GM19452 (cell line): ENCODE data around the gene RCAN2.

ENCODE experiments used
- ATAC-seq: cut with Tn5 transposase; IDR thresholded peaks from one replicate; pipeline ENCODE4 v1.9.1; 2021; ENCODE audit not compliant: unreplicated experiment

RCAN2 gene

DNA sequence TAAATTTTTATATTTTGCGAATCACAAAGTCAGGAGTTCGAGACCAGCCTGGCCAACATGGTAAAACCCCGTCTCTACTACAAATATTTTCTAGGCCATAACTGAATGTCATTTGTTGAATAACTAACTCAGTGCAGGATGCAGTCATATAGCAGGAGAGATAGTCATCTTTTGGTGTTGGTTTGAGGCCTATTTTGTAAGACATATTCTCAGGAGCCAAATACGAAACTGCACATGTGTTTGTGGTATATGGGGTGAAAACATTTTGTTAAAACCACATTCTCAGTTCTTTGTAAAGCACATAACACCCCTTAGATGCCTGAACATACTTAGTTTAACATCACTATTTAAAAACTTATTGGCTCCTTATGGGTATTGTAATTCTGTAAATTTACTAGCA, 315.8 kb downstream of the RCAN2 start:
- peak; percentile 79 for ATAC-seq

DNA sequence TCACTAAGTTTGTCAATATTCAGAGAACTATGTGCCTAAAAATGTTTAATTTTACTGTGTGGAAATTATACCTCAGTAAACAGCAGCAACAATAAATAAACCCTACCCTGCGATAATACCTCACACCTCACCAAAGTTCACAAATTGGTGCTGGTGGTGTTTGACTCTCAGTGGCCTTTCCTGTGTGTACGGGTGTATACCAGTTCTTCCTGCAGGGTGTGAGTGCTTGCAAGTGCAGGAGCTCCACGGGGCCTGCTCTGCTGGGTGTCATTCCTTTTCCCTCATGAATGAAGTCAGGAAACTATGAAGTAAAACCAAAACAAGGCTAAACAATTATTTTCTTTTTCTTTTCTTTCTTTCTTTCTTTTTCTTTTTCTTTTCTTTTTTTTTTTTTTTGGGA, 316.3 kb downstream of the RCAN2 start:
- no peak for ATAC-seq

DNA sequence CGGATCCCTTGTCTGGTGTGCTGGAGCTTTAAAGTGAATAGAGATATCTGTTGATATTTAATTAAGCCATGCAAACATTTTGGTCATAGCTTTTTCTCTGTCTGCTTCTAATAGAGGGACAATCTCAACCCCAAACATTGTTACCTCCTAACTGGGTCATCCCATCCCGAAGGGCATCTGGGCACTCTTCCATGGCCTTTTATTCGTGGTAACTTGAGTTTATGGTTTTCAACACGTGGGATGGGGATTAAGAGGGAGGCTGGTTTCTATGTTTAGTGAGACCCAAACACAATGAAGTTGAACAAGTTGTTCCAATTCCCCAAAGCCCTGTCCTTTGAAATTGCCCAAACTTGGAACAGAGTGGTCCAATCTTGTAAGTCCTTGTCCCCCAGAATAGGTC, 319.1 kb downstream of the RCAN2 start:
- no peak for ATAC-seq
